Esophagus muscularis mucosa (tissue), 4 donors: ENCODE data around the gene CHFR.

Source experiments
- CTCF ChIP-seq, 3 experiments: fragments of 200-600 bp in 2 of 3; fragments of 450-650 bp in 1 of 3; sonication (generic) in 2 of 3; IDR thresholded peaks; one replicate each; pipeline ENCODE4 v1.5.1; 2017 to 2019; ENCODE audit warnings: antibody characterized with exemption in 3 of 3, mild to moderate bottlenecking in 2 of 3, moderate library complexity in 1 of 3
- EP300 ChIP-seq: sonication (generic); formaldehyde crosslinking; IDR thresholded peaks from one replicate; pipeline ENCODE4 v1.6.1; 2017; ENCODE audit warnings: antibody characterized with exemption
- POLR2A ChIP-seq: fragments of 450-650 bp; IDR thresholded peaks from one replicate; pipeline ENCODE4 v1.6.1; 2017; ENCODE audit warnings: antibody characterized with exemption, moderate library complexity, mild to moderate bottlenecking, low read depth
- POLR2AphosphoS5 ChIP-seq, 2 donors: sonication (generic); formaldehyde crosslinking; IDR thresholded peaks; one replicate each; pipeline ENCODE4 v1.6.1; 2017; ENCODE audit warnings: antibody characterized with exemption in 2 of 2

- TF ChIP-seq CTCF (IDR thresholded peaks at IDR 0.05) (no peak), EP300 (no peak), POLR2A (no peak), POLR2AphosphoS5 (IDR thresholded peaks at IDR 0.05) (no peak)
These were observed 89.4 kb downstream of the CHFR start for GRCh38 chr12:132797820-132798570.
